ENCODE results near the gene ABI2.
"Not testable (repeated sequence)": the region's sequence is repeated elsewhere in the genome, so short reads cannot be mapped to it uniquely, and the experiment has no call there.

ABI2 gene

GRCh38 chr2:203327901-203328759, at the start of gene ABI2:
Gene ABI2 (plus strand): TSS chr2:203328394. CDS start chr2:203328515, 121 bp downstream.
- peak; percentile 67 for DNase-seq

- no peak for DNase-seq
Measured at GRCh38 chr2:203279288-203279687, 48.9 kb upstream of the ABI2 start.

GRCh38 chr2:203280428-203281064, 47.6 kb upstream of the ABI2 start:
- DNase-seq, result no peak

GRCh38 chr2:203282101-203282500, 46.1 kb upstream of the ABI2 start:
- DNase-seq, result no peak

GRCh38 chr2:203286532-203286931, 41.7 kb upstream of the ABI2 start:
- DNase-seq, result no peak

- DNase-seq, result no peak
Measured at GRCh38 chr2:203301667-203302066, 26.5 kb upstream of the ABI2 start.

- DNase-seq, result not testable (repeated sequence)
Measured at GRCh38 chr2:203302586-203302985, 25.6 kb upstream of the ABI2 start.

GRCh38 chr2:203310688-203311436, 17.3 kb upstream of the ABI2 start:
- DNase-seq, result no peak

GRCh38 chr2:203326356-203326755, 1.8 kb upstream of the ABI2 start:
- no peak for DNase-seq

- peak; percentile 1 for DNase-seq
Measured at GRCh38 chr2:203327582-203327900, 653 bp upstream of the ABI2 start.

GRCh38 chr2:203328760-203329540, 756 bp downstream of the ABI2 start:
- peak; percentile 25 for DNase-seq

GRCh38 chr2:203330434-203330833, 2.2 kb downstream of the ABI2 start:
- no peak for DNase-seq

GRCh38 chr2:203338322-203338721, 10.1 kb downstream of the ABI2 start:
- DNase-seq, result no peak

GRCh38 chr2:203340791-203341487, 12.7 kb downstream of the ABI2 start:
- DNase-seq, result no peak

- no peak for DNase-seq
Measured at GRCh38 chr2:203341741-203342310, 13.6 kb downstream of the ABI2 start.

- not testable (repeated sequence) for DNase-seq
Measured at GRCh38 chr2:203342374-203342773, 14.2 kb downstream of the ABI2 start.

GRCh38 chr2:203344667-203345066, 16.5 kb downstream of the ABI2 start:
- DNase-seq, result no peak

GRCh38 chr2:203346612-203347011, 18.4 kb downstream of the ABI2 start:
- no peak for DNase-seq

GRCh38 chr2:203347375-203347774, 19.2 kb downstream of the ABI2 start:
- no peak for DNase-seq

GRCh38 chr2:203352604-203353255, 24.5 kb downstream of the ABI2 start:
- no peak for DNase-seq

- no peak for DNase-seq
Measured at GRCh38 chr2:203354966-203355365, 26.8 kb downstream of the ABI2 start.

Measured in CD4-positive, alpha-beta T cell treated with Interleukin-17A for 1 hour (primary cell).